Colon (tissue), 2 donors: ENCODE data around the gene GFAP.

Experiments used
- FAIRE-seq: peaks from 2 replicates; lab custom pipeline; 2012; peaks lifted over from hg19 to GRCh38; lab: Jason Lieb, UNC
- donor health status: control.
- donor health status: control.

GFAP gene

GRCh38 chr17:44914148-44914547 is 1.2 kb downstream of the GFAP start:
- FAIRE-seq, result no peak

GRCh38 chr17:44913676-44914075 is 1.6 kb downstream of the GFAP start:
- FAIRE-seq, result no peak

- FAIRE-seq, result no peak
These were observed 2.3 kb downstream of the GFAP start for GRCh38 chr17:44912763-44913544.

DNA sequence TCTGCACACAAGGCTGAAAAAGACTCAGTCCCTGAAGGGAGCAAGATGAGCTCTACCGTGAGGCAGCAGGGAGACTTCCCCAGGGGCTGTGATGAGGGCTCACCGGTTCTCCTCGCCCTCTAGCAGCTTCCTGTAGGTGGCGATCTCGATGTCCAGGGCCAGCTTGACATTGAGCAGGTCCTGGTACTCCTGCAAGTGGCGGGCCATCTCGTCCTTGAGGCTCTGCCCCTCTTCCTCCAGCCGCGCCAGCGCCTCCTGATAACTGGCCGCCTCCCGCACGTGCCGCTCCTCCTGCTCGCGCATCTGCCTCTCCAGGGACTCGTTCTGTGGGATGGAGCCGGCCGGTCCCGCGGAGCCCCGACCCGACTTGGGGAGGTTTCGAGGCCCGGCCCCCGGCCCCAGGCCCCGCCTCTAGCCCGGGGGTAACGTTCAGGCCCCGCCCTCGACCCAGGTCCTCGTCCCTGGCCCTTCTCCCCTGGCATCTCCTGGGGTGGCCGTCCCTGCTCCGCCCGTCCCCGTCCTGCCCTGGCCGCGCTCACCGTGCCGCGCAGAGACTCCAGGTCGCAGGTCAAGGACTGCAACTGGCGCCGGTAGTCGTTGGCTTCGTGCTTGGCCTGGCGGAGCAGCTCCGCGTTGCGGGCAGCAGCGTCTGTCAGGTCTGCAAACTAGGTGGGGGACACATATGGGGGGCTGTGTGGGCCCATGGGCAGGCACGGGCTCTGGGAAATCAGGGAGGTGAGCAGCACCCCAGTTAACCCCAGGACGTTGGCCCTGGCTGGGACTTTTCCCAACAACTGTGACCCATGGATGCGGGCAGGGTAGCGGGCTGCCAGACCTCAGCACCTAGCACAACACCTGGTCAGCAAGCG is 3.9 kb downstream of the GFAP start:
- no peak for FAIRE-seq

GRCh38 chr17:44910231-44911106 is 4.8 kb downstream of the GFAP start:
- FAIRE-seq, result no peak

DNA sequence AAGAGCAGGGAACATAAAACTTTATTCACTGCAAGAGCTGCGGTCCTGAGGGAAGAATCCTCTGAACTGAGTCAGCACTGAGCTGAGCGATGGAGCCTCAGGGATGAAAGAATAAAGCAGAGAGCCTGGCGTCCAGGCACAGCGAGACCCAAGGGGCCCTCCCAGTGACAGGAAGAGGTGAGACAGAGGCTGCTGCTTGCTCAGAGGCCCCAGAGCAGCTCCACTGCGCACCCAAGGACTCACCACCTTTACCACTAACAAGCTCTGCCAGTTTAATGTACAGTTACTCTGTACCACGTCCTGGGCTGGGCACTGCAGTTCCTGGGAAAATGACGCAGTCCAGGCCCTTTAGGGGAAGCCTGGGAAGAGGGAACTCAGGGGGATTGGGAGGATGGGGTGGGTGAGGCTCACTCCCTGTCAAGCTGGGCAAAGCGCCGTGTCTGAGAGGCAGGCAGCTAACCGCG is 5.6 kb downstream of the GFAP start:
- FAIRE-seq, result no peak

- FAIRE-seq, result no peak
These were observed 6.5 kb downstream of the GFAP start for GRCh38 chr17:44908761-44909326.

DNA sequence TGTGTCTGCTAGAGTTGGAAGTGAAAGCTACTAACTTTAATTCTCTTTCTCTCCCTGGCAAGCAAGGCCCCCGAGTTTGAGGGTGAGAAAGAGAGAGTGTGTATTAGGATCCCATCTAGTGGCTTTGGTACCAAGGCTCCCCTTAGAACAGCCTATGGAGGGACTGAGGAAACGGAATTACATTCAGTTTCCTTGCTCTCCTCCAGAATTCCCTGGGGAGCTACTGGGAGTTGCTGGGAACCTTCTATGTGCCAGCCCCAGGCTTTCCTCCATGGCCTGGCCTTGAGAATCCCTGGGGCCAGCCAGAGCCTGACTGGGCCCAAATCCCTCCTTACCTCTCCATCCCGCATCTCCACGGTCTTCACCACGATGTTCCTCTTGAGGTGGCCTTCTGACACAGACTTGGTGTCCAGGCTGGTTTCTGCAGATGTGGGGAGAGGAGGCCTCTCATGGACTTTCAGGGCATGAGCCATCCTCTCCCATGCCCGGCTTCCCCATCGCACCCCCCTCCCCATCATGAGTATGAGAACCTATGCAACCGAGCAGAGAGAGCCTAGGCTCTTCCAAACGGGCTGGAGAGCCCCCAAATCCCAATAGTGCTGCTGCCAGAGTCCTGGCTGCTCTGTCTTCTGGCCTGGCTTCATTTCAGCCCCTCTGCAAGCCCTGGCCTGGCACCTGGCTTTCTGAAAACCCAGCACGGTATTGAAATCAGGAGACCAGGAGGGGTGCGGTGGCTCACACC is 7.4 kb downstream of the GFAP start:
- no peak for FAIRE-seq

DNA sequence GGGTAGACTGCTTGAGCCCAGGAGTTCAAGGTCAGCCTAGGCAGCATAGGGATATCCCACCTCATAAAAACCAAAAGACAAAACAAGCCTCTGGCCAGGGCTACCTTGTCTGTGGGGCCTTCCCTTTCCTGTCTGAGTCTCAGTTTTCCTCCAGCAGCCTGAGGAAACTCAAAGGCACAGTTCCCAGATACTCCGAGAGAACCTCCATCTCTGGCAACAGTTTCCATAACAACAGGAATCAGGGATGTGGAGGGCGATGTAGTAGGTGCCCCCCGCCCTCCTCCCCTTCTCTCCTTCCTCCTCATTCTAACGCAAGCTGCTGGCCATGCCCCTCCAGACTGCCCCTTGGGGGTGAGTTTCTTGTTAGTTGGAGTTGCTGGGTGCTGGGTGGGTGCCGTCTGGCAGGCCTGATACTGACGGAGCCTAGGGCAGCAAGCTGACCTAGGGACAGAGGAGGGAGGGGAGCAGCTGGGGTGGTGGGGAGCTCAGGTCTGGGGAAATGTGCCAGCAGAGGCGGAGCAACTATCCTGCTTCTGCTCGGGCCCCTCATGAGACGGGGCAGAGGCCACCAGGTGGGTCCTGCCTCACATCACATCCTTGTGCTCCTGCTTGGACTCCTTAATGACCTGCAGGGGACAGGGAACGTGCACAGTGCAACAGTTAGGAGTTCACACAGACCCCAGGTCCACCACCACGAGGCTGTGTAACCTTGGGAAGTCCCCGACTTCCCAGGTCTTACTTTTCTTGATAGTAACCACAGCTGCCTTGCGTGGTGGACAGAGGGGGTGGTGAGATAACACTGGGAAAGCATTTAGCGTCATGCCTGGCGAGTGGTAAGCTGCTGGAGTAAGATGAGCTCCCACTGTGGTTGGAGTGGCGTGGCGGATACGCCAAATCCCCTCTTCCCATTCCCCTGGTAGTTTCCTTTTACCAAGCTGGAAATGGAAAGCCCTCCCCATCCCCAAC is 8.3 kb downstream of the GFAP start:
- no peak for FAIRE-seq

GRCh38 chr17:44906010-44906646 is 9.2 kb downstream of the GFAP start:
- no peak for FAIRE-seq

DNA sequence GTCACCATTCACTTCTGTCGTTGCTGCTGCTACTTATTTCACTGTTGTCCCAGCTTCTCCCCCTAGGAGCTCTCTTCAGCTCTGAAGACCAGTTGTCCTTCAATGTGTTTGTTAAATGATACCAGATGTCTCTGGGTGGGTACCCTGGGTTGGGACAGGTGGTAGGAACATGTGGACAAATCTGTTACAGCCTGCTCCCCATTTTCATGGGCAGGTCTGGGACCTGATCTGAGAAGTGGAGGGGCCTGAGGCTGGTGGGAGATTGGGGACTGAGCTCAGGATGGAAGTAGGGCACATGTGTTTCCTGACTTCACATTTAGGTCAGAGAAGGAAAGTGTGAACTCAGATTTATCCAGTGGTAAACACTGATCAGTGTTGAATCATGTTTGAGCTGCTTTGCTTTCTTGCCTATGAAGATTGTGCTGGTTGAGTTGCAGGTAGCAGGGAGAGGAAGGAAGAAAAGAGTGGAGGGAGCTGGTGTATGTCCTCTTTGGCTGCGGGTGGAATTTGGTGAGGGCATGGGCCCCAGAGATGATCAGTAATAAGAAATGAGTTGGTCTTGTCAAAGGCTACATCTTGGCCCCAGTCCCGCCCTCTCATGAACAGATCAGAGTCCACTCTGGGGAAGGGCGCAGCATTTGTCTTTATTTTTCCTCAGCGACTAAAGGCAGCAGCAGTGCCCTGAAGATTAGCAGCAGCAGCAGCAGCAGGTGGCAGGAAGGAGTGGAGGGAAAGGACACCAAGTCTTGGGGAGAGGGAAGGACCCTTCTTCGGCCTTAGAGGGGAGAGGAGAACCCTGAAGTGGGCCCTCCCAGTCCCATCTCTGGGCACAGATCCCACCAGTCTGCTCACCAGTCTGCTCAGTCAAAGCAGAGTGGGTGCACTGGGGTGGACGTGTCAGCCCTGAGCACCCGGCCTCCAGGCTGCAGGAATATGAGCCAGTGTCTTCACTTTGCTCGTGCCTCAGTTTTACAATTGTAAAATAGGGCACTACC is 10.0 kb downstream of the GFAP start:
- FAIRE-seq, result no peak

- no peak for FAIRE-seq
These were observed 11.0 kb downstream of the GFAP start for GRCh38 chr17:44904001-44904984.

DNA sequence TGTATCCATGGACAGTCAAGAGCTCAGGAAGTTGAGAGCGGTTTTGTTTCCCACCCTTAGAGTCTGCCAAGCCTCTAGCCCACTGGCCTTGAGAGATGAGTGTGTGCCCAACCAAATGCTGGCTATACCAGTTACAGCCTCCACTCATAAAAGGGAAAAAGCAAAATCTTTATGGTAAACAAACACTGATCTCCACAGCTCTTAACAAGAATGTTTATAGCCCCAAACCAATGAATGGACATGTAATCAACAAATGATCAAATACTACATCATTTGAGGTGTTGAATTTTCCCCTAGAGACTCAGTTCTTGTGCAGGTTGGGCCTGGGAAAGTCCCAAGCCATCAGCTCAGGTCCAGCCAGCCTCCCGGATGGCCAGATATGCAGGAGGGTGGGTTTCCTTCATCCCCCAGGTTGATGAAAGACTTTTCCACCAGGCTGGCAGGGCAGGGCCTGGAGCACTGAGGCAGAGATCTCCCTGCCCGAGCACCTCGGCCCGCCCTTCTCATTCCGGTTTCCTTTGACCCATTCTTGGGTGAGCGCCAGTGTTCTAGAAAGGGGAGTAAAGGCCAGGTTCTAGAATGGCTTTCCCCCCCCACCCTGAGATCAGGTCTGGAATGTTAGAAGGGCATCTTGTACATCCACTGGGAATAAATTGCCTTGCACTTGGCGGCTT is 12.2 kb downstream of the GFAP start:
- FAIRE-seq, result no peak

DNA sequence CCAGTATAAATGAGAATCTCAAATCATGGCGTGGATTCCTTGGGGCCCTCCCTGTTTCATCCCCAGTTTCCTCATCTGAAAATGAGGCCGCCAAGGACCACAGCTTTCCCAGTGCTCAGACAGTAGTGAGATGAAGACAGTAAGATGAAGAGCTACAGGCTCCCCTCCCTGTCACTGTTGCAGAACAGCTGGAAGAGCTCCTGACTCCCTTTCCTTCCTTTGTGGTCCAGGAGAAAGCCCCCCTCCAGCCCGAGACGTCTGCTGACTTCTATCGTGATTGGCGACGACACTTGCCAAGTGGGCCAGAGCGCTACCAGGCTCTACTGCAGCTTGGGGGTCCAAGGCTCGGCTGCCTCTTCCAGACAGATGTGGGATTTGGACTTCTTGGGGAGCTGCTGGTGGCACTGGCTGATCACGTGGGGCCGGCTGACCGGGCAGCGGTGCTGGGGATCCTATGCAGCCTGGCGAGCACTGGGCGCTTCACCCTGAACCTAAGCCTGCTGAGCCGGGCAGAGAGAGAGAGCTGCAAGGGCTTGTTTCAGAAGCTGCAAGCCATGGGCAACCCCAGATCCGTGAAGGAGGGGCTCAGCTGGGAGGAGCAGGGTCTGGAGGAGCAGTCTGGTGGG is 13.1 kb downstream of the GFAP start:
- FAIRE-seq, result no peak

- no peak for FAIRE-seq
These were observed 13.8 kb downstream of the GFAP start for GRCh38 chr17:44901411-44901921.

GRCh38 chr17:44900894-44901293 is 14.4 kb downstream of the GFAP start:
- no peak for FAIRE-seq
